GM12872 (cell line): ENCODE results near the gene GCC2.

ENCODE experiments used
- TF ChIP-seq, protein P1 (sequence below): IDR thresholded peaks from 3 replicates; pipeline ENCODE4 v1.5.1; 2011; ENCODE audit warnings: low read depth, mild to moderate bottlenecking, low read length, moderate library complexity; ENCODE audit not compliant: insufficient read depth

GCC2 gene

DNA sequence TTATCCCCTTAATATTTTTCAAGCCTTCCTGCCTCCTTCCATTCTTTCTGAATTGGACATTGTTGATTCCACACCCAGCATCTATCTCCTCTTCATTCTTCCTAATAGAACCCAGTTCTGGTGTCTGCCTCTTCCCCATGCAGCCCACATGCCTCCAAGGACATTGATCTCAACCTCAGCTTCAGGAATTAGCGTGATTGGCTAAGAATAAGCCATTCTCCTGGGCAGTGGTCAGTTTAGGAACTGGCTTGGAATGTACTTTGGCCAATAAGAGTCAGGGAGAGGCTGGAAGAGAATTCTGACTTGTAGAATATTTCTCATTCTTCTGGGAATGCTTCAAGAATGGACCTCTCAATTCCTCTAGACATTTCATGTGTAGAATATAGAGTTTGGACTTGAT is 25.9 kb upstream of the GCC2 start:
- TF ChIP-seq, protein P1, sequence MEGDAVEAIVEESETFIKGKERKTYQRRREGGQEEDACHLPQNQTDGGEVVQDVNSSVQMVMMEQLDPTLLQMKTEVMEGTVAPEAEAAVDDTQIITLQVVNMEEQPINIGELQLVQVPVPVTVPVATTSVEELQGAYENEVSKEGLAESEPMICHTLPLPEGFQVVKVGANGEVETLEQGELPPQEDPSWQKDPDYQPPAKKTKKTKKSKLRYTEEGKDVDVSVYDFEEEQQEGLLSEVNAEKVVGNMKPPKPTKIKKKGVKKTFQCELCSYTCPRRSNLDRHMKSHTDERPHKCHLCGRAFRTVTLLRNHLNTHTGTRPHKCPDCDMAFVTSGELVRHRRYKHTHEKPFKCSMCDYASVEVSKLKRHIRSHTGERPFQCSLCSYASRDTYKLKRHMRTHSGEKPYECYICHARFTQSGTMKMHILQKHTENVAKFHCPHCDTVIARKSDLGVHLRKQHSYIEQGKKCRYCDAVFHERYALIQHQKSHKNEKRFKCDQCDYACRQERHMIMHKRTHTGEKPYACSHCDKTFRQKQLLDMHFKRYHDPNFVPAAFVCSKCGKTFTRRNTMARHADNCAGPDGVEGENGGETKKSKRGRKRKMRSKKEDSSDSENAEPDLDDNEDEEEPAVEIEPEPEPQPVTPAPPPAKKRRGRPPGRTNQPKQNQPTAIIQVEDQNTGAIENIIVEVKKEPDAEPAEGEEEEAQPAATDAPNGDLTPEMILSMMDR: no peak

DNA sequence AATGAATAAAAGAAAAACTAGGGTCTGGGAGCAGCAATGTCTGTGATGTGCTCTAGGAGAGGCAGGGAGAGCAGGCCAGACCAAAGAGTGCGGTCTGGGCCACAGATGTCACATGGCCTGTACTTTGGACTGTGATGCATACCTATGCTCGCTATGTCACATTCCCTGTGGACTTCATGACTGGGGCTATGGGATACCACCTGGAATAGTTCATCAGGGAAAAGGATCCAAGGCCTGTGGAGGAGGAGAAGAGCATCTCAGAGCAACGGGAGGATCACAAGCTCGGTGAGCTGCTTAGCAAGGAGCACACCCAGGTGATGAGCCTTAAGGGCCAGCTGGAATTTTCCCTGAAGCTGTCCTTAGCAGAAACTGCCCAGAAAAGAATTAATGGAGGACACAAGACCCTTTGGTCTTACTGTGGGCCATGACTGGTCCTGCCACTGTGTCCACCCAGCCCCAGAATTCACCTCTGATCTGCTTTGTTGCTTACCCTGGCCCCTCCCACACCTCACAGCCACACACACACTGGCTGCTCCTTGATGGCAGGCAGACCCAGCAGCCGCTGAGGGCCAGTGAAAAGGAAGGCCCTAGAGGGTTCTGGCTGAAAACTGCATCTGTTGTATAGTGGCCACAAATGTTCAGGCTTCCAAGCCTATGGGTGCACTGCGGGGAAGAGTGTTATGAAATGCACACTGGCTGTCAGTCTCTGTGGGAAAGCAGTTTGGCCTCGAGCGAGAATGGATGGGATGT is 25.3 kb upstream of the GCC2 start:
- TF ChIP-seq, protein P1: no peak

DNA sequence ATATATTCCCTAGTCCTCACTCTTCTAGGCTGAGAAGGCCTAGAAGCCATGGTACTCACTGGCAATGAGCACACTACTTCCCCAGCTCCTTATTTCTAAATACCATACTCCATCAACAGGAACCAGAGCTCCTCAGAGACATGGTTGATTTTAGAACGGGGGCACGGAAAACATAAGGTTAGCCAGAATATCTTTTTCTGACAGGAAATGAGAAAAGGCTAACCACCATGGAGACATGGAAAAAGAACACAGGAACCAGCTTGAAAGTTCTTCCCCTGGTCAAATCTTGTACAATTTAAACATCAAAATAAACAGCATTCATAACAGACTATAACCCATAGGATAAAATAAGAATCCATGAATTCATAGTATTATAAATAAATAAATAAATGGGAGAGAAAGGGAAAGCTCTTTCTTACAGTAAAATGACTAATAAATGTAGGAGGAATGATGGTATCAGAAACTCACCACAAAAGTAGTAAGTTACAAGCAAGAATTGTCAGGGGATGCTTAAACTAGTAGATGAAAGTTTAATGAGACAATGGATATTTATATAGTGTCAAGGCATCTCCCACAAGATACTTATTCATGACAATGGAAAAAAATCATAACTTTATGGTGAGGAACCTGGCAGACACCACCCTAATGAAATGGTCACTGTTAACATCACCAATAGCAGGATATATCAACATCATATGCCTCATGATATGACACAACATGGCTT is 20.6 kb upstream of the GCC2 start:
- TF ChIP-seq, protein P1: no peak

DNA sequence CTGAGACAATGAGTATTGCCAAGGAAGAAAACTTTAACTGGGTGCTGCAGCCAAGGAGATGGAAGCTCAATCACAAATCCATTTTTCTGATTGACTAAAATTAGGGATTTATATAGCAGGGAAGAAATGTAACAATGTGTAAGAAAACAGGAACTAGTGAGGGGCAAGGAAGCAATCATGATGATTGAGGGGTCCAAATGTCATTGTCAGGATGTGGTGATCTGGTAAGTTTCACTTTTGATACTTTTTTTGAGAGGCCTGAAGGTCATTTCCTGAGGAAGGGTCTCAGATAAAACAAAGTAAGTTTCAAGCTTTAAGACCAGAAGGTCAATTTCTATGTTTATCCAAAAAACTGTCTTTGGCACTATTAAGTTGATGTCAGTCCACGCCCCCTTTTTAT is 12.0 kb upstream of the GCC2 start:
- TF ChIP-seq, protein P1: no peak

DNA sequence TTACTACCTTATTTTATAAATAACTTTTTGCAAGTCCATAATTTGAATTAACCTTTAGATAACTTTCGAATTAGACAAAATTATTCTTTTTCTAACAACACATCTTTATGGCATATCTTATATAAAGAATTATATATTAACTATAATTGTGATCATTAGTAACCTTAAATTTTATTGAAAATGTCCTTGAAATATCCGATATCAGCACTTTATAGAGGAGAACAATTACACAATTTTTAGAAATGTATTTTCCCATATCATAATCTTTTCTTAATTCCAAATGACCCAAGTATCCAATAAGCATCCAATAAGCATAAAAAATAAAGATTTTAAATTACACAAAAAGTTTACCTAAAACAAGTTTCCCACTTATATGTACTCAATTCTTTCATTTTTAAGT is 7.3 kb upstream of the GCC2 start:
- TF ChIP-seq, protein P1: no peak

DNA sequence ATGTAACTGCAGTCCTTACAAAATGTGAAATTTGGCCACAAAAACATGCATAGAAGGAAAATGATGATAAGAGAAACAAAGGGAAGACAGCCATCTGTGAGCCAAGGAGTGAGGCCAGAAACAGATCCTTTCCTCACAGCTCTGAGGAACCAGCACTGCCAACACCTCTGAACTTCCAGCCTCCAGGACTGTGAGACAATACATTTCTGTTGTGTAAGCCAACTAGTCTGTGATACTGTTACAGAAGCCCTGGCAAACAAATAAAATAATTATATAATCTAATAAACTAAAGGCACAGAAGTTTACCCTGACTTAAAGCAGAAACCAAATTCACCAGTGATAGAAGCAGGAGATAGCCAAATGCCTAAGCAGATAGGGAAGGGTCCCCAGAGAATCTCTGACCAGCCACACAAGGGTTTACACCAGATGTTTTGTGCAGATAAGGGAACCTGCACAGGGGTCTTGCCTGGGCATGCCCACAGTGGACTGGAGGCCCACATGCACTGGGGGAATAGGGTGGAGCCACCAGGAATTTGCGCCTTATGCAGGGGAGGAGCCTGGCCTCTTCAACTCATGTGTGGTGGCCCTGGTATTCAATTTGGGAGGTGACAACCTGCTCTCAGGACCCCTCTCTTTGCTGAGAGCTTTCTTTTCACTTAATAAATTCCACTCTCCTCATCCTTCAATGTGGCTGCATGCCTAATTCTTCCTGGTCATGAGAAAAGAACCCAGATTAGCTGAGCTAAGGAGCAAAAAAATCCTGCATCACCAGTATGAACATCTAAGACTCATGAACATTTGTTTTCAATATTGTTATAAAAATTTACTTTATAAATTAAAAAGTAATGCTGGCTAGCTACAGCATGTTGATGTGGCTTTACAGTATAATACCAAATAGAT is 3.8 kb upstream of the GCC2 start:
- TF ChIP-seq, protein P1: no peak

DNA sequence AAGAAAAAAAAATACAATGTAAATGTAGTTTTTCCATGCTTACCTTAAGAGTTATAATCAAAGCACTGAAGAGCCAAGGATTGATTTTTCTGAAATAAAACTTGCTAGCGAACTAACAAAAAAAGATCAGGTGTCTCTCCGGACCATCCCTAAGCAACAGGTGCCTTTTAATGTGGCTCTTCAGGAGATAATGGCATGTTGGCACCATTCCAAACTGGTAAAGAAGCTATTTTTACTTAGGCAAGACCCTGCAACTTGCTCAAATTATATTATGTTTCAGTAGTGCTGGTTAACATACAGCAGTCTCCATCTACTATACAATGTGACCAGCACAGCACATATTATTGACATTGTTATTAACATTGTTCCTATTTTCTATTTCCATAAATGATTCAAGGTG is 2.3 kb upstream of the GCC2 start:
- TF ChIP-seq, protein P1: no peak
